Measurements from ENCODE around the gene CSTPP1. TPM values are rescaled to one million over a fixed set of nuclear protein-coding genes. Genes with fewer than 3 reads are reported as not detected.
A peak's percentile ranks its signal among the peaks of the same experiment; 100 is the strongest.

CSTPP1 gene
- total RNA-seq, 2 donors from 2014 or later = 35.8 to 63.6 TPM

- no peak for DNase-seq
- H3K9me3 ChIP-seq = no peaks in the 10 kb centered on the region
- H3K4me3 ChIP-seq = no peak overlapping the region
- H3K27ac ChIP-seq = no peak overlapping the region
- H3K27me3 ChIP-seq = no peaks in the 10 kb centered on the region
- H3K4me1 ChIP-seq = no peaks in the 10 kb centered on the region
- TF ChIP-seq, protein P1, sequence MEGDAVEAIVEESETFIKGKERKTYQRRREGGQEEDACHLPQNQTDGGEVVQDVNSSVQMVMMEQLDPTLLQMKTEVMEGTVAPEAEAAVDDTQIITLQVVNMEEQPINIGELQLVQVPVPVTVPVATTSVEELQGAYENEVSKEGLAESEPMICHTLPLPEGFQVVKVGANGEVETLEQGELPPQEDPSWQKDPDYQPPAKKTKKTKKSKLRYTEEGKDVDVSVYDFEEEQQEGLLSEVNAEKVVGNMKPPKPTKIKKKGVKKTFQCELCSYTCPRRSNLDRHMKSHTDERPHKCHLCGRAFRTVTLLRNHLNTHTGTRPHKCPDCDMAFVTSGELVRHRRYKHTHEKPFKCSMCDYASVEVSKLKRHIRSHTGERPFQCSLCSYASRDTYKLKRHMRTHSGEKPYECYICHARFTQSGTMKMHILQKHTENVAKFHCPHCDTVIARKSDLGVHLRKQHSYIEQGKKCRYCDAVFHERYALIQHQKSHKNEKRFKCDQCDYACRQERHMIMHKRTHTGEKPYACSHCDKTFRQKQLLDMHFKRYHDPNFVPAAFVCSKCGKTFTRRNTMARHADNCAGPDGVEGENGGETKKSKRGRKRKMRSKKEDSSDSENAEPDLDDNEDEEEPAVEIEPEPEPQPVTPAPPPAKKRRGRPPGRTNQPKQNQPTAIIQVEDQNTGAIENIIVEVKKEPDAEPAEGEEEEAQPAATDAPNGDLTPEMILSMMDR (IDR thresholded peaks at IDR 0.05) = no peak
- H3K9ac ChIP-seq (ENCODE audit: low read depth in 2 of 2, low read length in 2 of 2) = no peak overlapping the region
- intact Hi-C loops (cut with DNase I) = loop anchor here (10.0 kb wide), 1 partner anchor 92 kb away; no protein-coding TSS in a partner anchor
- no peaks in the 10 kb centered on the region for H3K36me3 ChIP-seq
Observed at GRCh38 chr11:46912526-46913150, 23.9 kb upstream of the CSTPP1 start.

GRCh38 chr11:46913484-46913883 is 23.1 kb upstream of the CSTPP1 start:
- H3K4me1 ChIP-seq = no peaks in the 10 kb centered on the region

DNA sequence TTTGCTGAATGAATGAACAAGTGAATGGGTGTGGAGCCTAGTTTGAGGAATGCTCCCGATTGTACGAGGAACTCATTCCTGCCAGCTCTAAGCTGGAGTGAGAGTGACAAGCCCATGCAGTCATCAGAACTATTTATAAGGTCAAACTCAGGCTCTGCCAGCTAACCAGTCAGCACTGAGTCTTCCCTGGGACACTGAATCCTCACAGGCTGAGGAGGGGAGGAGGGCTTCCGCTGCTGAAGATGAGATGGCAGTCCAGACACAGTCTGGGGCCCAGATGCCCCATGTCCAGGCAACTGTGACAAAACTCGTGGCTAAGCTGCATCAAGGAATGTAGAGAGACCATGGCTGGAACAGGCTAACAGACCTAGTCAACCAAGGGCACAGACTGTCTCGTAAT is 22.2 kb upstream of the CSTPP1 start:
- peaks cover 2% of the 10 kb centered on the region for H3K27me3 ChIP-seq
- no peak for DNase-seq
- H3K9ac ChIP-seq (ENCODE audit: low read depth in 2 of 2, low read length in 2 of 2) = no peak overlapping the region
- no peak overlapping the region for H3K4me3 ChIP-seq
- TF ChIP-seq, protein P1 (IDR thresholded peaks at IDR 0.05) = no peak
- no peak overlapping the region for H3K27ac ChIP-seq
- H3K9me3 ChIP-seq = no peaks in the 10 kb centered on the region
- no peaks in the 10 kb centered on the region for H3K36me3 ChIP-seq
- intact Hi-C loops (cut with DNase I) = loop anchor here (10.0 kb wide), 1 partner anchor 90 kb away; no protein-coding TSS in a partner anchor
- no peaks in the 10 kb centered on the region for H3K4me1 ChIP-seq

More at GRCh38 chr11:46913484-46913883, 23.1 kb upstream of the CSTPP1 start:
- Histone ChIP-seq H3K27me3 (no peaks in the 10 kb centered on the region), H3K4me3 (no peak overlapping the region), H3K9ac (ENCODE audit: low read depth in 2 of 2, low read length in 2 of 2) (no peak overlapping the region), H3K27ac (no peak overlapping the region), H3K9me3 (no peaks in the 10 kb centered on the region), H3K36me3 (no peaks in the 10 kb centered on the region)
- no peak for DNase-seq
- TF ChIP-seq, protein P1 (IDR thresholded peaks at IDR 0.05) = no peak
- intact Hi-C loops (cut with DNase I) = loop anchor here (10.0 kb wide), 1 partner anchor 91 kb away; no protein-coding TSS in a partner anchor

DNA sequence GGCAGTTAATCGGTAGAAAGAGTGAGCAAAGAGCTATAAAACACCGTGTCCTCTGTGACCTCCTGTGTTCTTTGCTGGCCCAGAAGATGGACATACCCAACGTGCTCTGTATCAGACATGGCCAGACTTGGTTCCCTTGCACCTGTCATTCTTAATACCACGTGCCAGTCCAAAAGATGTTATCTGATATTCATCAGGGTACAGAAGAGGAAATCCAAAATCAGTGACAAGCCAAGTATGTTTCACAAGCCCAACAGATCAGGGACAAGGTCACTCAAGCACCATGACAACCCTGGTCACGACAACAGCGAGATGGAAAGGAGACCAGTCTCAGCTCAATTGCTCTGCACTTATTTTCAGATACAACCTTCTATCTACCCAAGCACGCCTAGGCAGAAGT is 21.7 kb upstream of the CSTPP1 start:
- no peak for DNase-seq
- intact Hi-C loops (cut with DNase I) = loop anchor here (10.0 kb wide), 1 partner anchor 90 kb away; no protein-coding TSS in a partner anchor

GRCh38 chr11:46916286-46917108 is 20.1 kb upstream of the CSTPP1 start:
- H3K27ac ChIP-seq = peak overlapping the region; percentile 1
- peak overlapping the region; percentile 71 to 73 for H3K9ac ChIP-seq (ENCODE audit: low read depth in 2 of 2, low read length in 2 of 2)
- H3K4me3 ChIP-seq = peak overlapping the region; percentile 86
- H3K4me1 ChIP-seq = no peaks in the 10 kb centered on the region
- intact Hi-C loops (cut with DNase I) = loop anchor here (10.0 kb wide), 1 partner anchor 88 kb away; no protein-coding TSS in a partner anchor
- TF ChIP-seq, protein P1 (IDR thresholded peaks at IDR 0.05) = no peak
- H3K36me3 ChIP-seq = no peaks in the 10 kb centered on the region
- peak; percentile 62 for DNase-seq
- H3K9me3 ChIP-seq = no peaks in the 10 kb centered on the region
- peaks cover 3% of the 10 kb centered on the region for H3K27me3 ChIP-seq

More for the DNA sequence above, 21.7 kb upstream of the CSTPP1 start:
- peaks cover 3% of the 10 kb centered on the region for H3K27me3 ChIP-seq
- TF ChIP-seq, protein P1 (IDR thresholded peaks at IDR 0.05) = no peak
- H3K4me3 ChIP-seq = no peak overlapping the region
- H3K36me3 ChIP-seq = no peaks in the 10 kb centered on the region
- no peaks in the 10 kb centered on the region for H3K4me1 ChIP-seq
- H3K9me3 ChIP-seq = no peaks in the 10 kb centered on the region
- H3K27ac ChIP-seq = no peak overlapping the region
- no peak overlapping the region for H3K9ac ChIP-seq (ENCODE audit: low read depth in 2 of 2, low read length in 2 of 2)
